GM12875 (cell line): Measurements from ENCODE around the gene UBTF.

Experiments
- H3K4me3 ChIP-seq: one replicate; pipeline ENCODE4 v1.5.1; 2011; ENCODE audit warnings: low read depth, low read length, control low read depth
- CTCF ChIP-seq: IDR thresholded peaks from 2 replicates; pipeline ENCODE4 v1.5.1; 2011; ENCODE audit warnings: low read depth, mild to moderate bottlenecking, control low read depth, inconsistent platforms, low read length, moderate library complexity, borderline replicate concordance; ENCODE audit not compliant: insufficient read depth

UBTF gene

DNA sequence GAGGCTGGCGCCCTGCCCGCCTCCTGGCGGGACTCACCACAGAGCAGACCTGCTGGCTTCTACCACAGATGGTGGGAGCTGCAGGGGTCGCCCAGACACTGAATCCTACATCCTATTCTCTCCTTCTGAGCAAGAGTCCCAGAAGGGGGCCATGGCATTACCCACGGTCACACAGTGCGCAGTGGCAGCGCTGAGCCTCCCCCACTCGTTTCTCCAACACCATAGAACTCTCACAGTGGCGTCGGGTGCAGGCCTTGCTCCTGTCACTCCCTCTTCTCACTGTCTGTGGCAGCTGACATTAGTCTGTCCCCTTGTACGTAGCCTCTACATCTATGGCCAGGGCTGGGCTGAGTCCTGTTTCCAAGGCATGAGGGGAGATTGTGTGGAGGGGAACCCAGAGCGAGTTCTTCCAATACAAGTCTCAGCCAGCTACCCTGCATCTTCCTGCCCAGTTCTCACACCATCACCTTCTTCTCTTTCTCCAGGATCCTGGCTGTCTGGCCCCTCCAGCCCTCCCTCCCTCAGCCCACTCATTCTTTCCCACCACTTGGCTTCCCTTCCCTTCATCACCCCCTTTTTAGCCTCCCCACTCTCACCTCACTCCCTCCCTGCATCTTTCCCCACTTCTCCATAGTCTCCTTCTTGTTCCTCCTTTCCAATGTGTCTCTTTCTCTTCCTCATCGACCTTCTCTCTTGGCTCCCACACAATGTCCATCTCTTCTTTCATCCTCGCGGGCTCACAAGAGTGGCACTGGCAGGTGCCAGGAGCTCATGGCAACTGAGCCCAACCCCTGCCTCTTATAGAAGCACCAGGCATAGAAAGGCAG is 5.9 kb downstream of the UBTF start:
- no peak overlapping the region for H3K4me3 ChIP-seq
- no peak for TF ChIP-seq CTCF

GRCh38 chr17:44212507-44213402 is 6.7 kb downstream of the UBTF start:
- no peak for TF ChIP-seq CTCF
- no peak overlapping the region for H3K4me3 ChIP-seq

- H3K4me3 ChIP-seq, result no peak overlapping the region
- no peak for TF ChIP-seq CTCF
Measured at GRCh38 chr17:44211281-44212265, 7.9 kb downstream of the UBTF start.

- no peak overlapping the region for H3K4me3 ChIP-seq
Measured at GRCh38 chr17:44210342-44211192, 8.9 kb downstream of the UBTF start.

GRCh38 chr17:44209786-44210341 is 9.6 kb downstream of the UBTF start:
- H3K4me3 ChIP-seq, result no peak overlapping the region
- TF ChIP-seq CTCF, result no peak

More at GRCh38 chr17:44210342-44211192, 8.9 kb downstream of the UBTF start:
- peak; percentile 100 for TF ChIP-seq CTCF
